ENCODE results near the gene TPH1.

DNA sequence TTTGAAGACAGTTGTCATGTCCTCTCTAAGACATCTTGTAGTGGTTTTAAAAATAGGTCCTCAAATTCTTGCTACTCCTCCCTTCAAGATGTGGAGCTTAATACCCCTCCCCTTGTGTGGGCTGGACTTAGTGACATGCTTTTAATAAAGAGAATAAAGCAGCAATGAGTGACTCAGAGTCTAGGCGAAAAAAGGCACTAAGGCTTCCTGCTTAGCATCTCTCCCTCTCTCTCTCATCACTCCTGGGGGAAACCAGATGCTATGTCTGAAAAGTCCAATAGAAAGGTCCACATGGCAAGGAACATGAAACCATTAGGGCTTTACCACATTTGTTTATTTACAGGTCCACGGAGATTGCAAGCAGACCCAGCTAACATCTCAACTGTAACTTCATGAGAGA, 44.9 kb downstream of the TPH1 start:
- TF ChIP-seq, protein P1, sequence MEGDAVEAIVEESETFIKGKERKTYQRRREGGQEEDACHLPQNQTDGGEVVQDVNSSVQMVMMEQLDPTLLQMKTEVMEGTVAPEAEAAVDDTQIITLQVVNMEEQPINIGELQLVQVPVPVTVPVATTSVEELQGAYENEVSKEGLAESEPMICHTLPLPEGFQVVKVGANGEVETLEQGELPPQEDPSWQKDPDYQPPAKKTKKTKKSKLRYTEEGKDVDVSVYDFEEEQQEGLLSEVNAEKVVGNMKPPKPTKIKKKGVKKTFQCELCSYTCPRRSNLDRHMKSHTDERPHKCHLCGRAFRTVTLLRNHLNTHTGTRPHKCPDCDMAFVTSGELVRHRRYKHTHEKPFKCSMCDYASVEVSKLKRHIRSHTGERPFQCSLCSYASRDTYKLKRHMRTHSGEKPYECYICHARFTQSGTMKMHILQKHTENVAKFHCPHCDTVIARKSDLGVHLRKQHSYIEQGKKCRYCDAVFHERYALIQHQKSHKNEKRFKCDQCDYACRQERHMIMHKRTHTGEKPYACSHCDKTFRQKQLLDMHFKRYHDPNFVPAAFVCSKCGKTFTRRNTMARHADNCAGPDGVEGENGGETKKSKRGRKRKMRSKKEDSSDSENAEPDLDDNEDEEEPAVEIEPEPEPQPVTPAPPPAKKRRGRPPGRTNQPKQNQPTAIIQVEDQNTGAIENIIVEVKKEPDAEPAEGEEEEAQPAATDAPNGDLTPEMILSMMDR (IDR thresholded peaks at IDR 0.05) = no peak
- TF ChIP-seq POLR2A (IDR thresholded peaks at IDR 0.05) = no peak
